GM23248 (cell line): Measurements from ENCODE around the gene AHRR. TPM values are rescaled to one million over a fixed set of nuclear protein-coding genes. Genes with fewer than 3 reads are reported as not detected.
"Not testable (repeated sequence)": the region's sequence is repeated elsewhere in the genome, so short reads cannot be mapped to it uniquely, and the experiment has no call there.

ENCODE experiments used
- DNase-seq: peaks from one replicate; pipeline ENCODE4 v3.0.0-alpha.2; 2015
- H2AFZ ChIP-seq: fragments of 200-600 bp; sonication (generic); 2 replicates; pipeline ENCODE4 v1.6.1; 2016; ENCODE audit warnings: antibody characterized with exemption
- H3F3A ChIP-seq: fragments of 200-600 bp; sonication (generic); 2 replicates; pipeline ENCODE4 v1.6.1; 2016; ENCODE audit warnings: mild to moderate bottlenecking, antibody characterized with exemption, mixed run types; ENCODE audit not compliant: insufficient read depth
- H3K27ac ChIP-seq: fragments of 200-600 bp; sonication (generic); 2 replicates; pipeline ENCODE4 v1.5.1; 2016; ENCODE audit warnings: mild to moderate bottlenecking
- H3K27me3 ChIP-seq: fragments of 200-600 bp; sonication (generic); replicated peaks from 2 replicates; pipeline ENCODE4 v1.6.1; 2016; ENCODE audit warnings: mild to moderate bottlenecking; ENCODE audit not compliant: insufficient read depth
- H3K36me3 ChIP-seq: fragments of 200-600 bp; sonication (generic); 2 replicates; pipeline ENCODE4 v1.6.1; 2016; ENCODE audit warnings: low read depth, mild to moderate bottlenecking
- H3K4me1 ChIP-seq: fragments of 200-600 bp; sonication (generic); 2 replicates; pipeline ENCODE4 v1.6.1; 2016; ENCODE audit warnings: mild to moderate bottlenecking; ENCODE audit not compliant: insufficient read depth
- H3K4me2 ChIP-seq: fragments of 200-600 bp; sonication (generic); one replicate; pipeline ENCODE4 v1.6.1; 2016; ENCODE audit warnings: mild to moderate bottlenecking; ENCODE audit not compliant: unreplicated experiment
- H3K4me3 ChIP-seq: fragments of 200-600 bp; sonication (generic); 2 replicates; pipeline ENCODE4 v1.5.1; 2016; ENCODE audit warnings: mild to moderate bottlenecking
- H3K79me2 ChIP-seq: fragments of 200-600 bp; sonication (generic); 2 replicates; pipeline ENCODE4 v1.6.1; 2016; ENCODE audit warnings: mild to moderate bottlenecking; ENCODE audit not compliant: insufficient read depth
- H3K9ac ChIP-seq: fragments of 200-600 bp; sonication (generic); 2 replicates; pipeline ENCODE4 v1.6.1; 2016; ENCODE audit warnings: mild to moderate bottlenecking
- H3K9me2 ChIP-seq: fragments of 200-600 bp; sonication (generic); 2 replicates; pipeline ENCODE4 v1.6.1; 2016; ENCODE audit warnings: mixed run types, mild to moderate bottlenecking, moderate library complexity; ENCODE audit not compliant: insufficient read depth
- H3K9me3 ChIP-seq: fragments of 200-600 bp; sonication (generic); one replicate; pipeline ENCODE4 v1.6.1; 2017; ENCODE audit warnings: low read depth
- H4K20me1 ChIP-seq: fragments of 200-600 bp; sonication (generic); 2 replicates; pipeline ENCODE4 v1.6.0; 2016; ENCODE audit not compliant: insufficient read depth
- EZH2 ChIP-seq: fragments of 200-600 bp; sonication (generic); IDR thresholded peaks from 2 replicates; pipeline ENCODE4 v1.6.1; 2018; ENCODE audit warnings: antibody characterized with exemption, mild to moderate bottlenecking; ENCODE audit not compliant: insufficient read depth, poor library complexity, severe bottlenecking
- EZH2phosphoT487 ChIP-seq: fragments of 200-600 bp; sonication (generic); IDR thresholded peaks from 2 replicates; pipeline ENCODE4 v1.6.1; 2018; ENCODE audit warnings: antibody characterized with exemption, moderate library complexity, mild to moderate bottlenecking, low read depth; ENCODE audit not compliant: insufficient read depth
- WGBS, 2 experiments: methylation state at CpG; one replicate each; pipeline ENCODE4 v1.1.6; 2015 to 2017; ENCODE audit warnings: low lambda C conversion rate in 2 of 2, low coverage in 1 of 2; ENCODE audit errors: missing lambda C conversion rate in 2 of 2; 5-methylcytosine and 5-hydroxymethylcytosine counted together
- in situ Hi-C: fragments of 300-500 bp; cut with MboI; formaldehyde crosslinking; loops from 2 replicates; pipeline ENCODE4 v1.15.0; 2020
- polyA plus RNA-seq: library from polyadenylated mRNA; unstranded; fragments of >200 nt; fragmentation: Nextera tagmentation; extraction: Ambion mirVana; gene quantifications from 2 replicates; pipeline ENCODE4 v1.2.1, GENCODE V29; 2016
- total RNA-seq: library from RNA; depleted of rRNA; stranded (reverse); fragments of >200 nt; shearing (Covaris generic); gene quantifications from 2 replicates; pipeline ENCODE4 v1.2.3, GENCODE V29; 2014

Gene AHRR
- total and polyA plus RNA-seq, 2 experiments from 2014 or later, result 13.2 to 33.7 TPM

DNA sequence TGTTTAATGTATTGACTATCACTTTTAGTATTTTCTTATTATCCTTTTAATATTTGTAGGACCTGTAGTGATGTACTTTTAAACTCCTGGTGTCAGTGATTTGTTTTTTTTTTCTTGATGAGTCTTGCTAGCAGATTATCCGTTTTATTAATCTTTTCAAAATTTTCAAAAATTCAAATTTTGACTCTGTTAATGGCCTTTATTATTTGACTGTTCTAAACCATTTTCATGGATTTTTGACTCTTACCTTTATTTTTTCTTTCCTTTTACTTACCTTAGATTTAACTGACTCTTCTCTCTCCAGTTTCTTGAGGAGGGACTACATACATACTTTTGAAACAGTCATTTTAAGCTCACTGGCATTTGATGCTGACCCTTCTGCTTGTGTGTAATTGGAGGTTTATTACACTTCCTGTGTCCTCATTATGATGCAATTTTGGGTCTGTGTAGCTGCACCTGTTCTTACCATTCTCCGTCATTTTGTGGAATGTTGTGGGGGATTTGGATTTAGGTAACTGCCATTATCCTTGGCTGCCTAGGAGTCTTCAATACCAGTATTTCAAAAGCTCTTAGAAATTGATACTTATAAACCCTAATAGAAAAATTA lies 89.5 kb downstream of the AHRR start:
- Histone ChIP-seq H3K9ac (no peak overlapping the region), H3K9me3 (no peaks in the 10 kb centered on the region), H3K4me1 (peaks cover 3% of the 10 kb centered on the region; the same call in 1 of the 2 replicates), H3K9me2 (no peaks in the 10 kb centered on the region), H3K4me2 (no peak overlapping the region), H3K27me3 (no peaks in the 10 kb centered on the region), H3F3A (no peaks in the 10 kb centered on the region), H3K36me3 (peaks cover 12% of the 10 kb centered on the region; the same call in 1 of the 2 replicates), H2AFZ (no peak overlapping the region), H3K27ac (no peak overlapping the region), H3K79me2 (peaks cover 41% of the 10 kb centered on the region), H4K20me1 (no peaks in the 10 kb centered on the region), H3K4me3 (no peak overlapping the region)
- in situ Hi-C loops, result no loop called here
- DNase-seq, result no peak
- WGBS, 2 experiments, result 75% methylated on average over 2 of the region's 2 CpGs
- TF ChIP-seq EZH2phosphoT487, result no peak
- TF ChIP-seq EZH2, result no peak

DNA sequence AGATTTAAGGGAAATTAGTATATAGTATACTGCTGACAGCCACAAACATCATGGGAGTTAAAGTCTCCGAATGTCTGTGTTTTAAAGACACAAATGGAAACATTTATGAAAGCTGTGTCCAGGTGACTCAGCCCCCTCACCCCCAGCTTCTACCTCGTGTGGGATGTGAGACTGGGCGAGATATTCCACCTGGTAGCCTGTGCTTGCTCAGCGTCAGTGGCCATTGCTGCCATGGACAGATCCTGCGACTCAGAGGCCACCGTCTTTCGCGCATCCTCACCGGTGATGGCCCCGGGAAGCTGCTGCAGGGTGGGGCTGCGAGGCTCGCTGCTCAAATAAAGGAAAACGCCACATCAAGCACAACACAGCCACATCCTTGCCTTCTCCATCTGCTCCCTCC lies 90.2 kb downstream of the AHRR start:
- no peaks in the 10 kb centered on the region for H3K9me2 ChIP-seq
- H3K27ac ChIP-seq, result no peak overlapping the region
- H3K36me3 ChIP-seq, result peaks cover 12% of the 10 kb centered on the region; the same call in 1 of the 2 replicates
- in situ Hi-C loops, result no loop called here
- H4K20me1 ChIP-seq, result no peaks in the 10 kb centered on the region
- no peak for TF ChIP-seq EZH2phosphoT487
- TF ChIP-seq EZH2, result no peak
- H3K79me2 ChIP-seq, result peaks cover 37% of the 10 kb centered on the region
- no peaks in the 10 kb centered on the region for H3K9me3 ChIP-seq
- no peak overlapping the region for H3K9ac ChIP-seq
- H2AFZ ChIP-seq, result no peak overlapping the region
- no peaks in the 10 kb centered on the region for H3K27me3 ChIP-seq
- H3K4me2 ChIP-seq, result no peak overlapping the region
- DNase-seq, result no peak
- H3K4me1 ChIP-seq, result peaks cover 3% of the 10 kb centered on the region; the same call in 1 of the 2 replicates
- no peaks in the 10 kb centered on the region for H3F3A ChIP-seq
- H3K4me3 ChIP-seq, result no peak overlapping the region
- 93 to 95% methylated on average over 13 of the region's 13 CpGs for WGBS, 2 experiments

DNA sequence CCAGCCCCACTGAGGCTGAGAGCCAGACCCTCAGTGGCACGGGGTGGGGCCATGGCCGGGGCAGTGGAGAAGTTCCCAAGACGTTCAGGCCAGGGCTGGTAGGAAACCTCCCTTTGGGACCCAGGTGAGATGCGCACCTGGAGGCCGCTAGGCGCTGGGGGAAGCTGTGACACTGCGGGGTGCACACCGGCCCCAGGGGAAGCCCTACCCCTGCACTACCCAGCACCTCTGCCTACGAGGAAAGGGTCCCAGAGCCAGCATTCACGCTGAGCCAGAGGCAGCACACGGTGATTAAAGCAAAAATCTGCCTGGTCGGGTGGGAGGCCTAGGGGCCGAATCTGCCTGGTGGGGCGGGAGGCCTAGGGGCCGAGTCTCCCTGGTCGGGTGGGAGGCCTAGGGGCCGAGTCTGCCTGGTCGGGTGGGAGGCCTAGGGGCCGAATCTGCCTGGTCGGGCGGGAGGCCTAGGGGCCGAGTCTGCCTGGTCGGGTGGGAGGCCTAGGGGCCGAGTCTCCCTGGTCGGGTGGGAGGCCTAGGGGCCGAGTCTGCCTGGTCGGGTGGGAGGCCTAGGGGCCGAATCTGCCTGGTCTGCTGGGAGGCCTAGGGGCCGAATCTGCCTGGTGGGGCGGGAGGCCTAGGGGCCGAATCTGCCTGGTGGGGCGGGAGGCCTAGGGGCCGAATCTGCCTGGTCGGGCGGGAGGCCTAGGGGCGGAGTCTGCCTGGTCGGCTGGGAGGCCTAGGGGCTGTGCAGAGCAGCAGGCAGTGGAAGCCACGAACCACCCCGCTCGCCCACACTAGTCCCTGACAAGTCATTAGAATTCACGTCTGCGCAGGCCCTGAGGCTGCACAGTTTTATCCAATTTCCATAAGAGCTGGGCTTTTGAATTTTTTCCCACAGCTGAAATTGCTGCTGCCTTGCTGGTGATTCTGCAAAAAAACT lies 93.7 kb downstream of the AHRR start:
- H3K27me3 ChIP-seq, H3K4me3 ChIP-seq, H3K9me3 ChIP-seq, H3K4me2 ChIP-seq, in situ Hi-C loops, H4K20me1 ChIP-seq, H3K9me2 ChIP-seq, H3K27ac ChIP-seq, H2AFZ ChIP-seq: not testable (repeated sequence)
- 78 to 79% methylated on average over 27 to 42 of the region's 42 CpGs for WGBS, 2 experiments
- Histone ChIP-seq H3K4me1 (peaks cover 15% of the 10 kb centered on the region; the same call in 1 of the 2 replicates), H3K36me3 (peaks cover 12% of the 10 kb centered on the region; the same call in 1 of the 2 replicates), H3K9ac (peak overlapping the region; percentile 31; the same call in 1 of the 2 replicates), H3F3A (peaks cover 18% of the 10 kb centered on the region; the same call in 1 of the 2 replicates), H3K79me2 (peaks cover 10% of the 10 kb centered on the region)
- DNase-seq, result peak; percentile 39

DNA sequence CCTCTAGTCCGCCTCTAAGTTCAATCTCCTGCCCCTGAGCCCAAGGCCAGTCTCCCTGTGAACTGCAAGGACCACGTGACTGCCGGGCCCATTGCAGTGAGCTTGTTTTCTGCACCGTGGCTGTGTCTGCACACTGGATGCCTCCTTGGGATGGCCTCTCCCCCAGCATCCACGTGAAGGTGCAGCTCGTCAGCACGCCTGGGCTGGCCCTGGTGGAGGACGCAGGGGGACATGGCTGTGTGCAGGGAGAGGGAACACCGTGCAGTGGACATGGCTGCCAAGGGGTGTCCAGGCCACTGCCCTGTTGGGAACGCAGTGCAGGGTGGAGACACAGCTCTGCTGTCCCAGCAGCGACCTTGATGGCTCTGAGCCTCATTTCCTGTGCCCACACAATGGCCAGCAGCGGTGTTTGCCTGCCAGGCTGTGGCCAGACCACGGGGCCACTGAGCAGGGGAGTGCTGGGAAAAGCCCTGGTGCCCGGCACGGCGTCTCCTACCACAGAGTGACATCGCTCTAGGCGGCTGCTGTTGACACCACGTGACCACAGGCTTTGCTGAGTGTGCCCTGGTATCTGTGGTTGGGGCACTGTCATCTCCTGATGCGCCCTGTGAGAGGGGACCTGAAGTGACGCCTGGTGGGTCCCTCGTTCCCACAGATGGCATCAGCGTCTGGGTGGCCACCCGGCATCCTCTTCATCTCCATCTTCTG lies 94.6 kb downstream of the AHRR start:
- 88 to 94% methylated on average over 24 of the region's 24 CpGs for WGBS, 2 experiments
- peaks cover 15% of the 10 kb centered on the region; the same call in 1 of the 2 replicates for H3K4me1 ChIP-seq
- H3K36me3 ChIP-seq, result peaks cover 16% of the 10 kb centered on the region; the same call in 1 of the 2 replicates
- no peak overlapping the region for H3K4me3 ChIP-seq
- DNase-seq, result no peak
- H3K79me2 ChIP-seq, result peaks cover 10% of the 10 kb centered on the region
- no peaks in the 10 kb centered on the region for H3K27me3 ChIP-seq
- TF ChIP-seq EZH2 (no peak), EZH2phosphoT487 (no peak)
- H3K4me2 ChIP-seq, result no peak overlapping the region
- no peaks in the 10 kb centered on the region for H3K9me2 ChIP-seq
- peaks cover 18% of the 10 kb centered on the region; the same call in 1 of the 2 replicates for H3F3A ChIP-seq
- H2AFZ ChIP-seq, result no peak overlapping the region
- H3K9me3 ChIP-seq, result no peaks in the 10 kb centered on the region
- peak overlapping the region; percentile 31; the same call in 1 of the 2 replicates for H3K9ac ChIP-seq
- in situ Hi-C loops, result no loop called here
- H4K20me1 ChIP-seq, result no peaks in the 10 kb centered on the region
- H3K27ac ChIP-seq, result no peak overlapping the region
